Astrocyte (in vitro differentiated cells and primary cell): ENCODE measurements around the gene POFUT2. TPM values are rescaled to one million over a fixed set of nuclear protein-coding genes. Genes with fewer than 3 reads are reported as not detected.

Experiments used
- DNase-seq: peaks from one replicate; pipeline ENCODE4 v3.0.0-alpha.2; 2010; ENCODE audit warnings: low read depth
- FAIRE-seq: peaks from 2 replicates; lab custom pipeline; 2011; peaks lifted over from hg19 to GRCh38; lab: Jason Lieb, UNC
- H2AFZ ChIP-seq: 2 replicates; pipeline ENCODE4 v1.6.0; 2012; ENCODE audit warnings: low read depth, low read length, inconsistent platforms
- H3K27ac ChIP-seq: 2 replicates; pipeline ENCODE4 v1.5.1; 2011; ENCODE audit warnings: low read depth, low read length, inconsistent platforms
- H3K27me3 ChIP-seq: 2 replicates; pipeline ENCODE4 v1.6.0; 2011; ENCODE audit warnings: low read length, inconsistent platforms; ENCODE audit not compliant: insufficient read depth
- H3K36me3 ChIP-seq: 2 replicates; pipeline ENCODE4 v1.5.1; 2011; ENCODE audit warnings: low read length, inconsistent platforms; ENCODE audit not compliant: insufficient read depth
- H3K4me1 ChIP-seq: 2 replicates; pipeline ENCODE4 v1.5.1; 2011; ENCODE audit warnings: low read length, inconsistent platforms; ENCODE audit not compliant: insufficient read depth
- H3K4me2 ChIP-seq: 2 replicates; pipeline ENCODE4 v1.6.0; 2012; ENCODE audit warnings: low read length, inconsistent platforms
- H3K4me3 ChIP-seq: 2 replicates; pipeline ENCODE4 v1.5.1; 2011; ENCODE audit warnings: low read depth, mild to moderate bottlenecking, low read length, inconsistent platforms; ENCODE audit not compliant: insufficient read depth
- H3K79me2 ChIP-seq: 2 replicates; pipeline ENCODE4 v1.6.0; 2012; ENCODE audit warnings: mild to moderate bottlenecking, low read length, inconsistent platforms; ENCODE audit not compliant: insufficient read depth
- H3K9ac ChIP-seq: 2 replicates; pipeline ENCODE4 v1.6.0; 2012; ENCODE audit warnings: mild to moderate bottlenecking, low read length, inconsistent platforms
- H3K9me3 ChIP-seq: 2 replicates; pipeline ENCODE4 v1.5.1; 2012; ENCODE audit warnings: low read depth, mild to moderate bottlenecking, low read length, inconsistent platforms; ENCODE audit not compliant: insufficient read depth
- H4K20me1 ChIP-seq: 2 replicates; pipeline ENCODE4 v1.6.0; 2012; ENCODE audit warnings: low read length, inconsistent platforms; ENCODE audit not compliant: insufficient read depth
- H3K27ac Mint-ChIP-seq: one replicate; pipeline ENCODE4 v1.8.0; 2021; ENCODE audit warnings: mild to moderate bottlenecking, mixed read lengths; ENCODE audit not compliant: unreplicated experiment
- H3K27me3 Mint-ChIP-seq: one replicate; pipeline ENCODE4 v1.8.0; 2021; ENCODE audit warnings: low read depth, mixed read lengths; ENCODE audit not compliant: unreplicated experiment
- H3K36me3 Mint-ChIP-seq: one replicate; pipeline ENCODE4 v1.8.0; 2021; ENCODE audit warnings: low read depth, mixed read lengths; ENCODE audit not compliant: unreplicated experiment
- H3K4me1 Mint-ChIP-seq: one replicate; pipeline ENCODE4 v1.8.0; 2021; ENCODE audit warnings: low read depth, mixed read lengths; ENCODE audit not compliant: unreplicated experiment
- H3K4me3 Mint-ChIP-seq: one replicate; pipeline ENCODE4 v1.8.0; 2021; ENCODE audit warnings: mild to moderate bottlenecking, moderate library complexity, mixed read lengths; ENCODE audit not compliant: unreplicated experiment
- H3K9me3 Mint-ChIP-seq: one replicate; pipeline ENCODE4 v1.8.0; 2021; ENCODE audit warnings: mild to moderate bottlenecking, mixed read lengths; ENCODE audit not compliant: unreplicated experiment
- EZH2 ChIP-seq: IDR thresholded peaks from 2 replicates; pipeline ENCODE4 v1.6.1; 2012; ENCODE audit warnings: mild to moderate bottlenecking, low read length, inconsistent platforms; ENCODE audit not compliant: insufficient read depth
- total RNA-seq: library from RNA; stranded (reverse); gene quantifications from 2 replicates; pipeline ENCODE4 v1.2.1, GENCODE V29; 2021
- TF ChIP-seq, protein P1 (sequence below): IDR thresholded peaks from 2 replicates; pipeline ENCODE4 v1.5.1; 2011; ENCODE audit warnings: low read depth, mild to moderate bottlenecking, inconsistent platforms, low read length, moderate library complexity; ENCODE audit not compliant: insufficient read depth

Gene POFUT2
- total RNA-seq, 1 donor from 2014 or later, result 109 TPM

DNA sequence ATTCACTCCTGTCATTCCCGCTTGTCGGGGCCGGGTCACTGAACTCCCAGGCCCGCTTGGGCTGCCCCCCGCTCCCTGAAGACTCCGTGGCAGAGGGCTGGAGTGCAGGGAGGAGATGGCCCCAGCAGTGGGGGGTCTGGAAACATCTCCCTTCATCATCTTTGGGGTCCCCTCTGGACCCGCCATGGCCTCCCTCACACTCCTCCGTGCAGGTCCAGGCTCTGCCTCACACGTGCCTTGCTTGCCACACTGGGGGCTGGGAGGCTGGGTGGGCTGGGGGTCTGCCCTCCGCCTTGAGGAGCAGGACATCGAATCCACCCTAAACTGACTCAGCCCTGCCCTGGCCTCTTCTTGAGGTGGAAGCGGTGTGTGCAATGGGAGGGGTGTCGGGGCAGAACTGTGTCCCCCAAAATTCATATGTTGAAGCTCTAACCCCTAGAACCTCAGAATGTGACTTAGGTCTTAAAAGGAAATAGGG lies 35.2 kb downstream of the POFUT2 start:
- no peak overlapping the region for H2AFZ ChIP-seq
- H3K9me3 ChIP-seq, result no peaks in the 10 kb centered on the region
- H3K4me1 Mint-ChIP-seq, result peaks cover 4% of the 10 kb centered on the region
- no peak overlapping the region for H3K9ac ChIP-seq
- H3K36me3 Mint-ChIP-seq, result no peaks in the 10 kb centered on the region
- H3K9me3 Mint-ChIP-seq, result peaks cover 11% of the 10 kb centered on the region
- peaks cover 13% of the 10 kb centered on the region for H3K4me1 ChIP-seq
- H4K20me1 ChIP-seq, result no peaks in the 10 kb centered on the region
- DNase-seq (no peak), FAIRE-seq (no peak)
- H3K4me3 ChIP-seq, result no peak overlapping the region
- H3K4me2 ChIP-seq, result no peak overlapping the region
- no peaks in the 10 kb centered on the region for H3K27me3 ChIP-seq
- no peak overlapping the region for H3K27ac Mint-ChIP-seq
- H3K27ac ChIP-seq, result no peak overlapping the region
- no peaks in the 10 kb centered on the region for H3K79me2 ChIP-seq
- no peaks in the 10 kb centered on the region for H3K36me3 ChIP-seq
- no peak for TF ChIP-seq EZH2
- TF ChIP-seq, protein P1, sequence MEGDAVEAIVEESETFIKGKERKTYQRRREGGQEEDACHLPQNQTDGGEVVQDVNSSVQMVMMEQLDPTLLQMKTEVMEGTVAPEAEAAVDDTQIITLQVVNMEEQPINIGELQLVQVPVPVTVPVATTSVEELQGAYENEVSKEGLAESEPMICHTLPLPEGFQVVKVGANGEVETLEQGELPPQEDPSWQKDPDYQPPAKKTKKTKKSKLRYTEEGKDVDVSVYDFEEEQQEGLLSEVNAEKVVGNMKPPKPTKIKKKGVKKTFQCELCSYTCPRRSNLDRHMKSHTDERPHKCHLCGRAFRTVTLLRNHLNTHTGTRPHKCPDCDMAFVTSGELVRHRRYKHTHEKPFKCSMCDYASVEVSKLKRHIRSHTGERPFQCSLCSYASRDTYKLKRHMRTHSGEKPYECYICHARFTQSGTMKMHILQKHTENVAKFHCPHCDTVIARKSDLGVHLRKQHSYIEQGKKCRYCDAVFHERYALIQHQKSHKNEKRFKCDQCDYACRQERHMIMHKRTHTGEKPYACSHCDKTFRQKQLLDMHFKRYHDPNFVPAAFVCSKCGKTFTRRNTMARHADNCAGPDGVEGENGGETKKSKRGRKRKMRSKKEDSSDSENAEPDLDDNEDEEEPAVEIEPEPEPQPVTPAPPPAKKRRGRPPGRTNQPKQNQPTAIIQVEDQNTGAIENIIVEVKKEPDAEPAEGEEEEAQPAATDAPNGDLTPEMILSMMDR, result no peak
- H3K4me3 Mint-ChIP-seq, result no peak overlapping the region
- peaks cover 10% of the 10 kb centered on the region for H3K27me3 Mint-ChIP-seq

DNA sequence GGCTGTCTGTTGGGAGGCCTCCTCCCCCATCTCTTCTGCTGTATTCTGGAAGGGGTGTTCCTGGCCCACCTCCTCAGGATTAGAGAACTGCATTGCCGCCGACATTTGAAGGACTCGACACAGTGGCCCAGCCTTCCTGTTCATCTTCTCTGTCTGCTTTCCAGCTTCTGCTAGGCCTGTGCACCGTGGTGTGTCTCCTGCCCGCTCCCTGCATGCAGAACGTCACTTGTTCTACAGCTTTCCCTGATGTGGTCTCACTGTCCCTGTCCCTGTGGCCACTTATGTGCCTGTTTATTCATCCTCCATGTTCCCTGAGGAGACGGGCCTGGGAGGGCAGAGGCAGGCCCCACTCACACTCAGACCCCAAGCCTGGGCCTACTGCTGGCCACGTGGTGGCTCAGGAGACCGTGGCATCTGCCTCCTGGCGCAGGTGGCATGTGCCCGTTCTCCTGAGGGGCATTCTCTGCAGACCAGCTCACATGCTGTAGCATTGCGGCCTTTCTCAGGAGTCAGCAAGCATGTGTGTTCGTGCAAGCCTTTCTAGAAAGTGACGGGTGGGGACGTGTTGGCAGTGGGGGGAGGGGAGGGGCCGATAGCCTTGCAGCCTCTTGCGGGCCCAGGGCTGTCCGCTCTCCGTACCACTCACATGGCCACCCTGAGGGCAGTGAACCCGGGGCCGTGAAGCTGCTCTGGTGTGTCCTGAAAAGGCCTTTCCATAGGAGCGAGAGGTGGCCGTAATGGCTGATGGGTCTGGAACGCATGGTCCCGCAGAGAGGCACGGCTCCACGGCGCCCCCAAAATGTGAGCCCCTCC lies 35.9 kb downstream of the POFUT2 start:
- Histone ChIP-seq H2AFZ (no peak overlapping the region), H3K4me3 (no peak overlapping the region), H3K4me1 (peaks cover 13% of the 10 kb centered on the region), H3K4me2 (no peak overlapping the region), H3K27ac (no peak overlapping the region), H3K79me2 (no peaks in the 10 kb centered on the region), H3K27me3 (no peaks in the 10 kb centered on the region), H4K20me1 (no peaks in the 10 kb centered on the region), H3K9ac (no peak overlapping the region), H3K9me3 (no peaks in the 10 kb centered on the region), H3K36me3 (no peaks in the 10 kb centered on the region)
- DNase-seq (no peak), FAIRE-seq (no peak)
- Mint-ChIP-seq H3K9me3 (peaks cover 11% of the 10 kb centered on the region), H3K36me3 (no peaks in the 10 kb centered on the region), H3K4me1 (peaks cover 4% of the 10 kb centered on the region), H3K27me3 (peaks cover 12% of the 10 kb centered on the region), H3K4me3 (no peak overlapping the region), H3K27ac (no peak overlapping the region)
- TF ChIP-seq EZH2, result no peak
- TF ChIP-seq, protein P1, result no peak
